ENCODE data around the gene TJAP1. TPM values are rescaled to one million over a fixed set of nuclear protein-coding genes. Genes with fewer than 3 reads are reported as not detected.

The TJAP1 gene
- total RNA-seq, 2 experiments from 2014 or later = 30.2 to 32.9 TPM

DNA sequence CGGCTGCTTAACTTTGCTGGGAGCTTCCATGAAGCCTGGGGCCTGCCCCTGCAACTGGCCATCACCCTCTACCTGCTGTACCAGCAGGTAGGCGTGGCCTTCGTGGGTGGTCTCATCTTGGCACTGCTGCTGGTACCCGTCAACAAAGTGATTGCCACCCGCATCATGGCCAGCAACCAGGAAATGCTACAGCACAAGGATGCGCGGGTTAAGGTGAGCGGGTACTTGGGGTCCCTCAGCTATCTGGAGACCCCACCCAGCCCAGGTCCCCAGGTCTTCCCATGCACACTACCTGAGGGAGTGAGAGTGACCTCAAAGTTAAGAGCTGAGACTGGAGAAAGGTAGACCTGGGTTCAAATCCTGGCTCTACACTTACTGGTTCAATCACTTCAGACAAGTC lies 44.2 kb upstream of the TJAP1 start:
- no peak overlapping the region for H3K4me3 Mint-ChIP-seq
- TF ChIP-seq, protein P1, sequence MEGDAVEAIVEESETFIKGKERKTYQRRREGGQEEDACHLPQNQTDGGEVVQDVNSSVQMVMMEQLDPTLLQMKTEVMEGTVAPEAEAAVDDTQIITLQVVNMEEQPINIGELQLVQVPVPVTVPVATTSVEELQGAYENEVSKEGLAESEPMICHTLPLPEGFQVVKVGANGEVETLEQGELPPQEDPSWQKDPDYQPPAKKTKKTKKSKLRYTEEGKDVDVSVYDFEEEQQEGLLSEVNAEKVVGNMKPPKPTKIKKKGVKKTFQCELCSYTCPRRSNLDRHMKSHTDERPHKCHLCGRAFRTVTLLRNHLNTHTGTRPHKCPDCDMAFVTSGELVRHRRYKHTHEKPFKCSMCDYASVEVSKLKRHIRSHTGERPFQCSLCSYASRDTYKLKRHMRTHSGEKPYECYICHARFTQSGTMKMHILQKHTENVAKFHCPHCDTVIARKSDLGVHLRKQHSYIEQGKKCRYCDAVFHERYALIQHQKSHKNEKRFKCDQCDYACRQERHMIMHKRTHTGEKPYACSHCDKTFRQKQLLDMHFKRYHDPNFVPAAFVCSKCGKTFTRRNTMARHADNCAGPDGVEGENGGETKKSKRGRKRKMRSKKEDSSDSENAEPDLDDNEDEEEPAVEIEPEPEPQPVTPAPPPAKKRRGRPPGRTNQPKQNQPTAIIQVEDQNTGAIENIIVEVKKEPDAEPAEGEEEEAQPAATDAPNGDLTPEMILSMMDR (IDR thresholded peaks at IDR 0.05) = no peak
- H3K27ac Mint-ChIP-seq = no peak overlapping the region
- ATAC-seq (no peak), DNase-seq (no peak)
- H3K4me1 Mint-ChIP-seq (ENCODE audit: low read depth) = peaks cover 22% of the 10 kb centered on the region
- ChIA-PET POLR2A (interaction anchor here (1.1 kb wide), 1 partner anchor 44 kb away, joined by 4 read pairs; the partner anchor contains the start of gene TJAP1), CTCF (no interaction called here)
- no peaks in the 10 kb centered on the region for H3K27me3 Mint-ChIP-seq
- intact Hi-C loops (cut with micrococcal nuclease) = no loop called here
- peaks cover 3% of the 10 kb centered on the region for H3K36me3 Mint-ChIP-seq (ENCODE audit: low read depth)
- no peaks in the 10 kb centered on the region for H3K9me3 Mint-ChIP-seq

DNA sequence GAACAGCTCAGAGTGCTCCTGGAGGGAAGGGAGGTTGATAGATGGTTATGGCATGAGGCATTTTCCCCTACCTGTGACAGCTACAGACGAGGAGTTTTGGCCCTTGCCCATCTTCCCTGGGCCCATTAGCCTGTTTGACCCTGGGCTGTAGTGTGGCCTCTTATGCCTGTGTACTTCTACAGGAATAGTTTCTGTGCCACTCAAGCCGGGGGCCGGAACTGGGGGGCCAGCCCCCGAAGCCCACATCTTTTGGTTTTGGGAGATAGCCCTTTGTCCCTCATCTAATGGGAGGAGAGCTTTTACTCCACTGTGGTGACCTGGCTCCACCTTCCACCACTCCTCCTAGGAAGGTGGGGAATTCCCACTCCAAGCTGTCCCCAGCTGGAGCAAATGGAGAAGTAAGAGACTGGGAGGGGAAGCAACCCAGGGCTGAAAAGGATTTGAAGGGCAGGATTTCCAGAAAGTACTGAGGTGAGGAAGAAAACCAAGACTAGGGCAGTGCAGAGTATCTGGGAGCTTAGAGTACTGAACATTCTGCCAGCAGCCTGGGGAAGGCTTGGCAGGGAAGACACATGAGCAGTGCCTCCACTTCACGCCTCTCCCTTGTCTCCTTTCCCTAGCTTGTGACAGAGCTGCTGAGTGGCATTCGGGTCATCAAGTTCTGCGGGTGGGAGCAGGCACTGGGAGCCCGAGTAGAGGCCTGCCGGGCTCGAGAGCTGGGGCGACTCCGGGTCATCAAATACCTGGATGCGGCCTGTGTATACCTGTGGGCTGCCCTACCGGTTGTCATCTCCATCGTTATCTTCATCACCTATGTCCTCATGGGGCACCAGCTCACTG lies 43.1 kb upstream of the TJAP1 start:
- no peak overlapping the region for H3K4me3 Mint-ChIP-seq
- DNase-seq = no peak
- intact Hi-C loops (cut with micrococcal nuclease) = no loop called here
- no peak overlapping the region for H3K27ac Mint-ChIP-seq
- ChIA-PET POLR2A (interaction anchor here (1.1 kb wide), 1 partner anchor 43 kb away, joined by 4 read pairs; the partner anchor contains the start of gene TJAP1), CTCF (interaction anchor here (1.2 kb wide), 1 partner anchor 11 kb away, joined by 3 read pairs; no protein-coding TSS in a partner anchor)
- ATAC-seq = no peak
- TF ChIP-seq, protein P1 (IDR thresholded peaks at IDR 0.05) = no peak
- H3K4me1 Mint-ChIP-seq (ENCODE audit: low read depth) = peaks cover 14% of the 10 kb centered on the region
- peaks cover 3% of the 10 kb centered on the region for H3K36me3 Mint-ChIP-seq (ENCODE audit: low read depth)
- H3K9me3 Mint-ChIP-seq = no peaks in the 10 kb centered on the region
- H3K27me3 Mint-ChIP-seq = no peaks in the 10 kb centered on the region

DNA sequence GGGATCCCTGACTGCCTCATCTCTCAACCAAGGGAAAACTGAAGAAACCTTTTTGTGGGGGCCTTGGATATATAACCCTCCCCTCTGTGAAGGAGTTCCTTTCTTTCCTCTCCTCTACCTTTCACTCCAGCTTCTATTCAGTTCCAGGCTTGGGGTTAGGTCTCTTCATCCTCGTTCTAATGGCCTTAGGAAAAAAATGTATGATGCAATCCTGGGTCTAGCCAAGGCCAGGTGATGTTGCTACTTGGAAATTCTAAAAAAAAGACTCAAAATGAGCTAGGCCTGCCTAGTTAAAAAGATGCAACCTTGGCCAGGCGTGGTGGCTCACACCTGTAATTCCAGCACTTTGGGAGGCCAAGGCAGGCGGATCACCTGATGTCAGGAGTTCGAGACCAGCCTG lies 42.4 kb upstream of the TJAP1 start:
- Mint-ChIP-seq H3K4me1 (ENCODE audit: low read depth) (peaks cover 14% of the 10 kb centered on the region), H3K9me3 (no peaks in the 10 kb centered on the region), H3K36me3 (ENCODE audit: low read depth) (peaks cover 3% of the 10 kb centered on the region), H3K27ac (peak overlapping the region; percentile 49), H3K27me3 (no peaks in the 10 kb centered on the region), H3K4me3 (no peak overlapping the region)
- no peak for DNase-seq
- POLR2A ChIA-PET = no interaction called here
- intact Hi-C loops (cut with micrococcal nuclease) = no loop called here
- CTCF ChIA-PET = interaction anchor here (1.2 kb wide), 1 partner anchor 12 kb away, joined by 3 read pairs; no protein-coding TSS in a partner anchor
- no peak for ATAC-seq
- TF ChIP-seq, protein P1 (IDR thresholded peaks at IDR 0.05) = no peak

DNA sequence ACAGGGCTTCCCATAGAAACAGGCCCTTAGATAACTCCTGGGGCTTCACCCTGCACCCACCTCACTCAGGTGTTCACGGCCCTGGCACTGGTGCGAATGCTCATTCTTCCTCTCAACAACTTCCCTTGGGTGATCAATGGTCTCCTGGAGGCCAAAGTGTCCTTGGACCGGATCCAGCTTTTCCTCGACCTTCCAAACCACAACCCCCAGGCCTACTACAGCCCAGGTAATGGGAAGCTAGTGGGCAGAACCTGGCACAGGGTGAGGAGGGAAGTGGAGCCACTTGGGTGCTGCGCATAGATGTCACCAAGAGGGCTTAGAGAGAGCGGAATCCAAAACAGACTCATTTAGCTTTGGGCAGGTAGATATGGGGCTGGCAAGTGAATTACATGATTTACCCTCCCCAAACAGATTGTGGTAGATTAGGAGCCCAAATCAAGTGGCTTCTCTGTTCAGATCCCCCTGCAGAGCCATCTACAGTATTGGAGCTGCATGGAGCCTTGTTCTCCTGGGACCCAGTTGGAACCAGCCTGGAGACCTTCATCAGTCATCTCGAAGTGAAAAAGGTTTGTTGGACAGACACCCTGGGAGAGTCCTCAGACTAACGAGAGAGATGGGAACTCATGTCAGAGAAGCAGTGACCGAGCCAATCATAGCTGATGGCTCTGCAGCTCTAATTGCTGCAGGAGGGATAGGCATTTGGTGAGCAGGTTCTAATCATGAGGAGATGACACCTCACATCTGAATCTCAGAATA lies 41.5 kb upstream of the TJAP1 start:
- intact Hi-C loops (cut with micrococcal nuclease) = no loop called here

More for the DNA sequence above, 41.5 kb upstream of the TJAP1 start:
- peaks cover 3% of the 10 kb centered on the region for H3K36me3 Mint-ChIP-seq (ENCODE audit: low read depth)
- DNase-seq = no peak
- ATAC-seq = no peak
- peaks cover 10% of the 10 kb centered on the region for H3K4me1 Mint-ChIP-seq (ENCODE audit: low read depth)
- POLR2A ChIA-PET = interaction anchor here (0.6 to 1.2 kb wide), 4 partner anchors 9 to 62 kb away, joined by 3 to 4 read pairs (median 4); partner anchors contain the start of genes ABCC10, DLK2 and TJAP1
- H3K27ac Mint-ChIP-seq = no peak overlapping the region
- CTCF ChIA-PET = interaction anchor here (1.9 kb wide), 1 partner anchor 70 kb away, joined by 8 read pairs; no protein-coding TSS in a partner anchor
- no peak overlapping the region for H3K4me3 Mint-ChIP-seq
- TF ChIP-seq, protein P1 (IDR thresholded peaks at IDR 0.05) = no peak
- H3K9me3 Mint-ChIP-seq = no peaks in the 10 kb centered on the region
- H3K27me3 Mint-ChIP-seq = no peaks in the 10 kb centered on the region
